Neuron (in vitro differentiated cells): ENCODE measurements around the gene SWI5.

Experiments
- H2AFZ ChIP-seq: one replicate; pipeline ENCODE4 v1.6.1; 2013; ENCODE audit warnings: low read depth, mild to moderate bottlenecking, inconsistent platforms, low read length, moderate library complexity
- H3K27me3 ChIP-seq: one replicate; pipeline ENCODE4 v1.6.1; 2013; ENCODE audit warnings: low read length; ENCODE audit not compliant: insufficient read depth
- H3K36me3 ChIP-seq: one replicate; pipeline ENCODE4 v1.6.1; 2013; ENCODE audit warnings: low read length; ENCODE audit not compliant: insufficient read depth
- H3K4me1 ChIP-seq: one replicate; pipeline ENCODE4 v1.6.1; 2013; ENCODE audit warnings: low read length; ENCODE audit not compliant: insufficient read depth
- H3K4me3 ChIP-seq: 2 replicates; pipeline ENCODE4 v1.5.1; 2013; ENCODE audit warnings: mild to moderate bottlenecking, low read length, moderate library complexity
- H3K9me3 ChIP-seq: one replicate; pipeline ENCODE4 v1.6.1; 2013; ENCODE audit warnings: low read length

Gene SWI5

DNA sequence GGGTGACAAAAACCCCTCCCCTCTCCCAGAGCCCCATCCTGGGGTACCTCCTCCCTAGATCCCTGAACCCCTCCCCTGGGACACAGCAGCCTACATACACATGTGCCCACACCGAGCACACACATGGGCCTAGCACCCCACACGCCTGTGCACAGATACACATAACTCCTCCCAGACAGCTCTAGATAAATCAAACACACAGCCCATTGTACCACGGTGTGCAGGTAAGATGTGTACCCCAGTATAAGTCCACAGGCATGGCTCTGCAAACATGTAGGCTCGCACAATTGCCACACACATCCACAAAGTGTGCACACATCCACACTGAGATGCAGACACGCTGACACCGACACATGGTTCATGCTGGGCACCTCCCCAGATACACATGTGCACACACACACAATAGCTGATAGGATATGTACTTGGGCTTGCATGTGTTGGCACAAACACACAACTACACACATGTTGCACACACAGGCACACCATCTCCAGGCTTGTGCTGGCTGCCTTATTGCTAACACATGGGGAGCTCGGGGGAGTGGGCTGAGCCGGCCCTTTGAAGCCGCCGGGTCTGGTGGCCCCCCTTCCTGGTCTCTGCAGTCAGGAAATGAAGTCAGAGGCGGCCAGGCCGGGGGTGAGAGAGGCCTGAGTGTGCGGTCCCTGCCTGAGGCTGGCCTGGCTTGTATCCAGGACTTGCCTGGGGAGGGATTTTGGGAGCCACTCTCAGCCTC, 30.5 kb upstream of the SWI5 start:
- Histone ChIP-seq H3K9me3 (no peaks in the 10 kb centered on the region), H3K36me3 (peaks cover 12% of the 10 kb centered on the region), H3K4me1 (peaks cover 15% of the 10 kb centered on the region), H3K27me3 (no peaks in the 10 kb centered on the region), H2AFZ (no peak overlapping the region), H3K4me3 (no peak overlapping the region)

DNA sequence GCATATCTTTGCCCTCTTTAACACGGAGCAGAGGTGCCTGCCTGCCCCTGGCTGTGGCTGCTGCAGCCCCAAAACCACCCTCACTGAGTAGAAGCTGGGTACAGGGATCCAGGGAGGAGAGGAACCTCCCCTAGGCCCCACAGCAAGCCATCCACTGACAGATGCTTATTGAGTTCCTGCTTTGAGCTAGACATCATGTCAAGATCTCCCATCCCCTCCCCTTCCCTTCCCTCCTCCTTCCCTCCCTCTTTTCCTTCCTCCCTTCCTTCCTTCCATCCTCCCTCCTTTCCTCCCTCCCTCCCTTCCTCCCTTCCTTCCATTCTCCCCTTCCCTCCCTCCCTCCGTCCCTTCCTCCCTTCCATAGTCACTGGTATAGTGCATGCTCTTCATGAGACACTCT, 29.6 kb upstream of the SWI5 start:
- Histone ChIP-seq H3K9me3 (no peaks in the 10 kb centered on the region), H3K4me1 (peaks cover 15% of the 10 kb centered on the region), H3K4me3 (no peak overlapping the region), H2AFZ (no peak overlapping the region), H3K36me3 (peaks cover 9% of the 10 kb centered on the region), H3K27me3 (no peaks in the 10 kb centered on the region)

DNA sequence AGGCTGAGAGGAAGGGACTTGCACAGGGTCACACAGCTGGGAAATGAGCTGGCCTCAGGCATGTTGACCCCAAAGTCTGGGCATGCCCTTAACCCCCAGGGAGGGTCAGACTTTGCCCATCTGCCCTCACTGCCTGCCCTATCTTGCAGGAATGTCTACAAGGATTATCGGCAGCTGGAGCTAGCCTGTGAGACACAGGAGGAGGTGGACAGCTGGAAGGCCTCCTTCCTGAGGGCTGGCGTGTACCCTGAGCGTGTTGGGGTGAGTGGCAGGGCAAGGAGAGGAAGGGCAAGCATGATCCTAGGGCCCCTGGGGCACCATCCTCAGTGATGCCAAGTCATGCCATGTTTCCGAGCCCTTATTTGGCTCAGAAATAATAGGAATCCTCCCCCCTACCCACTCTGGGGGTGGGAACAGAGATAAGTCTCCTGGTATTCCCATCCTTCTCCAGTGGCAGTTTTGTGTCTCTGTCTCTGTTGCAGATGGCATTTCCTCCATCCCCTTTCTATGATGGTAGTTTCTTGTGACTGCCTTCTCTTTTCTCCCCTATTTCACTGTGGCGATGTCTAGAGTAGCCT, 28.8 kb upstream of the SWI5 start:
- Histone ChIP-seq H3K9me3 (no peaks in the 10 kb centered on the region), H3K36me3 (peaks cover 9% of the 10 kb centered on the region), H3K4me3 (no peak overlapping the region), H3K4me1 (peaks cover 15% of the 10 kb centered on the region), H3K27me3 (no peaks in the 10 kb centered on the region), H2AFZ (no peak overlapping the region)

DNA sequence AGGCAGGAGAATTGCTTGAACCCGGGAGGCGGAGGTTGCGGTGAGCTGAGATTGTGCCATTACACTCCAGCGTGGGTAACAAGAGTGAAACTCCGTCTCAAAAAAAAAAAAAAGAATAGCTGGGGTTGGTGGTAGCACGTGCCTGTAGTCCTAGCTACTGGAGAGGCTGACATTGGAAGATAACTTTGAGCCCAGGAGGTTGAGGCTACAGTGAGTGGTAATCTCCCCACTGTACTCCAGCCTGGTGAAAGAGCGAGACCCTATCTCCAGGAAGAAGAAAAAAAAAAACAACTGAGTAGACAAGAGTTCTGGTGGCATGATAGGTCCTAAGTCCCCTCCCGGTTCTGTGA, 26.5 kb upstream of the SWI5 start:
- Histone ChIP-seq H3K9me3 (no peaks in the 10 kb centered on the region), H3K4me1 (peaks cover 14% of the 10 kb centered on the region)

DNA sequence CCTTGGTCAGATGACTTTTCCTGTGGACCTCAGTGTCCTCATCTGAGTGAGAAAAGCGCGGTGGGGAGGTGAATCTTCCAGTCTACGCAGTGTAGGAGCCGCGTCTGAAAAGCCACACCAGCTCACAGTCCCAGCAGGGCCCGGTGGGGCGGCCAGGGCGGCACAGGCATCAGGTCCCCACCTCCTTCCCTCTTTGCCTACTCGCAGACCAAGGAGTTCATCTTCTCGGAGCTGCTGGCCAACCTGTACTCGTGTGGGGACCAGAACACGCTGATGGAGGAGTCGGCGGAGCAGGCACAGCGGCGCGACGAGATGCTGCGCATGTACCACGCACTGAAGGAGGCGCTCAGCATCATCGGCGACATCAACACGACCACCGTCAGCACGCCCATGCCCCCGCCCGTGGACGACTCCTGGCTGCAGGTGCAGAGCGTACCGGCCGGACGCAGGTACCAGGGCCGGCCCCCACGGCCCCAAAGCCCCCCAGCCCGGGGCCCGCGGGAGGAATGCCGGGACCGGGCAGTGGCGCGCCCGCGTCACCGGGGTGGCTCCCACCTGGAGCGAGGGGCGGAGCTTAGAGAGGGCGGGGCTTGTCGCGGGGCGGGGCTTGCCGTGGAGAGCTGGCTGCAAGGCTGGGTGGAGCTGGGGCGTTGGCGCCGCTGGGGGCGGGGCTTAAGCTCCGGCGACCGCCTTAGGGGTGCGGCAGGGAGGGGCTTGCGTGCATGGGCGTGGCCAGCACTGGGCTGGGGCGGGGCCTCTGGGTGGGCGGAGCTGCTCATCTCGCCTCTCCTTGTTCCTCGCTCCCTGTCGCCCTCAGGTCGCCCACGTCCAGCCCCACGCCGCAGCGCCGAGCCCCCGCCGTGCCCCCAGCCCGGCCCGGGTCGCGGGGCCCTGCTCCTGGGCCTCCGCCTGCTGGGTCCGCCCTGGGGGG, 25.9 kb upstream of the SWI5 start:
- Histone ChIP-seq H3K4me1 (peaks cover 11% of the 10 kb centered on the region), H3K4me3 (no peak overlapping the region), H3K36me3 (peaks cover 9% of the 10 kb centered on the region), H3K9me3 (no peaks in the 10 kb centered on the region), H3K27me3 (no peaks in the 10 kb centered on the region), H2AFZ (no peak overlapping the region)

More for the DNA sequence above, 26.5 kb upstream of the SWI5 start:
- peaks cover 9% of the 10 kb centered on the region for H3K36me3 ChIP-seq
- no peak overlapping the region for H3K4me3 ChIP-seq
- no peak overlapping the region for H2AFZ ChIP-seq
- no peaks in the 10 kb centered on the region for H3K27me3 ChIP-seq

DNA sequence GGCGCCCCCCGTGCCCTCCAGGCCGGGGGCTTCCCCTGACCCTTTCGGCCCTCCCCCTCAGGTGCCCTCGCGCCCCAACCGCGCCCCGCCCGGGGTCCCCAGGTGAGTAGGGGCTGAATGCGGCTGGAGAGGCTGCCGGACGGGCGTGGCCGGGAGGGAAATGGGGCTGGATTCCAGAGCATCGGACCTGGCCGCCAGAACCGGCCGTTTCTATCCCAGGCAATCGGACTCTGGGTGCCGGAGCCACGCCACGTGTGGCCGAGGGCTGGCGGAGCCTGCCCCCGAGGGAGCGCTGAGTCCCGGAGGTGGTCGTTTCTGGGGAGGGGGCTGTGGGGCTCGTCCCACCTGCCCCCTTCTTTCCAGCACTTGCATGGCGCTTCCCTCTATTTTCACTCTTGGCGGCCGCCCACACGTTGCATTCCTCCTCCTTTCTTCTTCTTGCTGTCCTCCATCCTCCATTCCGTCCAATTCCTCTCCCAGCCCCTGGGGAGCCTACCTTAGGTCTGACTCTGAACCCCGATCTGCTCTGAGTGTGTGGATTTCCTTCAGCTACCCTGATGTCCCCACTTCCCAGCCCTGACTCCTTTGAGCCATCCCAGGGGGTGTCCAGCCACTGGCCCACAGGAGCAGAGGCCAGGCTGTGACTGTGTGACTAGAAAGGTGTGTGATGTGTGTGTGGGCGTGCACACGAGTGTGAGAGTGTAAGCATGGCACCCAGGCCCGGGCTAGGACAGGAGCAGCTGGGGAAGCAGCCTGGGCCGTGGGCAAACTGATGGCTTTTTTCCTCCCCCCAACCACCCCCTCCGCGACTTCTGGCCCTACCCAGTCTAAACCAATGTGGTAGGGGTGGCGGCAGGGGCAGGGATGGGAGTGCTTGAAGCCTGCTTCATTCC, 25.0 kb upstream of the SWI5 start:
- Histone ChIP-seq H3K36me3 (peaks cover 11% of the 10 kb centered on the region), H3K4me1 (peaks cover 3% of the 10 kb centered on the region), H2AFZ (no peak overlapping the region), H3K27me3 (no peaks in the 10 kb centered on the region), H3K4me3 (no peak overlapping the region), H3K9me3 (no peaks in the 10 kb centered on the region)

DNA sequence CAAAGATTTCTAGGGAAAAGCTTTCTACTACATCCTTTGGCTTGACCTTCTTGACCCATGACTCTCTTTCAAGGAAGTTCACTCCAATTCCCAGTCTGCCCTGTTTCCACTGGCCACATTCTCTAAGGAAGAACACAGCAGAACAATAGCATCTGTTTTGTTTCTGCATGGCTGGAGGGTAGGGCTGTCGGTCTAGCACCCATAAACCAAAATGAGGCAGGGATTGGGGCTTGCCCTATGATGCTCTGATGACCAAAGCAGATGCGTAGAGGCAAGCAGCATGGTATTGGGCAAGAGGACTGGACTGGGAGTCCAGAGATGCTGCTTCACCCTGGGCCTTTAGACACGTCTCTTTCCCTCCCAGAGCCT, 24.4 kb upstream of the SWI5 start:
- Histone ChIP-seq H3K27me3 (no peaks in the 10 kb centered on the region), H3K36me3 (peaks cover 11% of the 10 kb centered on the region), H3K4me3 (no peak overlapping the region), H2AFZ (no peak overlapping the region), H3K4me1 (no peaks in the 10 kb centered on the region), H3K9me3 (no peaks in the 10 kb centered on the region)

DNA sequence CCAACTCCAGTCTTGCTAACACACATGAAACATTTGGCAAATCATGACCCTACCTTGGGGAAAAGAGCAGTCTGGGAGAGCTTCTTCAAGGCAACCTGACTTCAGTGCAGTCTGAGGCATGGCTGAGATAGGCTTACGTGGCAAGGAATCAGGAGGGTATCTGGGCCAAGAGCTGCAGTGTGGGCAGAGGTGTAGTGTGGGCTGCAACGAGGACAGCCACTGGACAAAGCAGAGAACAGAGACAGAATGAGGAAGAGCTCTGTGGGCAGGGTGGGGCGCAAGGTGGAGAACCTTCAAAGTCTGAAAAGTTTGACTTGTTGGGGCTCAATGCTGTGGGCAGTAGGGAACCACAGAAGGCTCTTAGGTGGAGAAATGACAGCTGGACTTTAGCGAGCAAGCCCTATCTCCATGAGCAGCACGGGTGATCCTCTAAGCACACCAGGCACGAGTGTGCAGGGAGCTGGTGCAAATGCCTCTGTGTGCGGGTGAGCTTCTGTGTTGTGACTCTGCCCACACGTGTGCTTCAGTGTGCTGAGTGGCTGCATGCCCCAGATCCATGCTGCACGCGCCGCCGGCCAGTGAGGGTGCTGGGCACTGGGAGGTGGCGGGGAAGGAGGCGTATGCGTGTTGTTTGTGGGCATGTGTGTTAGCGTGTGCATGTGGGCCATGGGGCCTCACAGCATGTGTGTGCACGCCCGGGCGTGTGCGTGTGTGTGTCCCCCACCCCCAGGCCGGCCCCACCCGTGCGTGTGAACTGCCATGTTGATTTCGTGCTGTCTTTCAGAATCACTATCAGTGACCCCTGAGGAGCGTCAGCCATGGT, 23.5 kb upstream of the SWI5 start:
- H3K9me3 ChIP-seq: no peaks in the 10 kb centered on the region
- H3K27me3 ChIP-seq: no peaks in the 10 kb centered on the region
- H2AFZ ChIP-seq: no peak overlapping the region
- H3K4me3 ChIP-seq: no peak overlapping the region
- no peaks in the 10 kb centered on the region for H3K4me1 ChIP-seq
- H3K36me3 ChIP-seq: peaks cover 17% of the 10 kb centered on the region

DNA sequence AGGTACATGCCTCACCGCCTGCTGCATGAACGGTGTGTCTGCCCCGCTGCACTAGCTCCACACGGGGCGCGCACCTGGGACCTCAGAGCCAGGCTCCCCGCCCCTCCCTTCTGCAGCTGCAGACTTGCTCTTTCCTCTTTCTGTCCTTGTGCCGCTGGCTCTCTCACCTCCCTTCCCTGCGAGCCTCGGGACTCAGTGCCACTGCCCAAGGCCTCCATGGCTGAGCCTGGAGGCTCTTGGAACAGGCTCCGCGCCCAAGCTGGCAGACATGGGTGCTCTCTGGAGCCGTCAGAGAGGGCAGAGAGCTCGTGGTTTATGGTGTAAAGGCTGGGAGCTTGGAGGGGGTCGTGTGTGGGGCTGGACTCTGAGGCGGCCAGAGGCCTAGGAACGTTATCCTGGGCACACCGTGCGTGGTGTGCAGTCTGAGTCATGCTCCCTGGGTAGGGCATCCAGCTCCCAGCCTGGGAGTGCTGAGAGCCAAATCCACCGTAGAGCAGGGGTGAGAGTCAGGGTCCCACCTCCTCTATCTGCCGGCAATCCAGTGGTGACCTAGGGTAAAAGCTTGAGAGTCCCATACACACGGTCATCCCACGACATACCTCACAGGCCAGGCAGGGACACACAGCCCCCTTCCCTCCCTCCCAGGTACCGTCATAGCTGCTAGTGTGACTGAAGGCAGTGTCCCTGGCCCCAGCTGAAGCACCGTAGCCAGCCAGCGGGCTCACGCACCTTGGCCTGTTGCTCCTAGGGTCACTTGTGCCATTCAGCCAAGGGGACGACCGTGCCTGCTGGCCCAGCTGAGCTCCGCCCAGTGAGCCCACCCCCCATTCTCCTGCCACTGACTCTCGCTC, 22.7 kb upstream of the SWI5 start:
- H3K4me3 ChIP-seq: no peak overlapping the region
- no peaks in the 10 kb centered on the region for H3K9me3 ChIP-seq
- H3K36me3 ChIP-seq: peaks cover 23% of the 10 kb centered on the region
- H3K27me3 ChIP-seq: no peaks in the 10 kb centered on the region
- H2AFZ ChIP-seq: no peak overlapping the region
- no peaks in the 10 kb centered on the region for H3K4me1 ChIP-seq

DNA sequence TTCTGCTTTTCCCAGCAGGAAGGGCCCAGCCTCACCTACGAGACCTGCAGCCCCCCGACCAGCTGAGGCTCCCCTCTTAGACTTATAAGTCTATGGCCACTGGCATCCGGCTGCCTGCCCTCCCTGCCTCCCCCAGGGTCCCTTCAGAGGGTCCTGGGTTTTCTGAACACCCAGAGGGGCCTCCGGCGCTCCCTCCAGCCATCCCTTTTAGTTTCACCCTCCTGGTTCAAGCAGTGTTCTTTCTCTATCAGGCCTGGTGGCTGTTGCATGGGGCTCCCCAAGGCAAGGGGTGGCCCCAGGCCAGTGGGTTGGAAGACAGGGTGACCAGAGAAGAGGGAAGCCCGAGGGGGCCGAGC, 22.1 kb upstream of the SWI5 start:
- no peaks in the 10 kb centered on the region for H3K9me3 ChIP-seq
- H2AFZ ChIP-seq: no peak overlapping the region
- H3K36me3 ChIP-seq: peaks cover 26% of the 10 kb centered on the region
- H3K27me3 ChIP-seq: no peaks in the 10 kb centered on the region
- no peaks in the 10 kb centered on the region for H3K4me1 ChIP-seq
- no peak overlapping the region for H3K4me3 ChIP-seq

DNA sequence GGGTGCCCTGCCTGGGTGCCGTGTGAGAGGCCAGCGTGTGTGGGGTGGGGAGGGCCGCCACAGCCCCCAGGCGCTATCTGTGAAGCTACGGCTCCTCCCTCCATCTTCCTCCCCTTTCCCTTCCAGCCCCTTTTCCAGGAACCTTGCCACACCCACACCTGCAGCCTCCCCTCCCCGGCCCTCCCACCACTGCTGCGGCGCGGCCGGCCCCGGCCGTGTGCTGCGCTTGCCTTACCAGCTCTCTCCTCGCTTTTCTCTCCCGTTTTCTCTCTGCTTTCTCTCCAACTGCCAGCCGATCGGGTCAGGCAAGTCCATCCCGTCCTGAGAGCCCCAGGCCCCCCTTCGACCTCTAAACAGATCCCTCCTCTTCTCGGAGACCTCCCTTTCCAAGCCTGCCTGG, 21.7 kb upstream of the SWI5 start:
- H3K27me3 ChIP-seq: no peaks in the 10 kb centered on the region
- H3K4me1 ChIP-seq: no peaks in the 10 kb centered on the region
- no peak overlapping the region for H2AFZ ChIP-seq
- peaks cover 29% of the 10 kb centered on the region for H3K36me3 ChIP-seq
- no peak overlapping the region for H3K4me3 ChIP-seq
- H3K9me3 ChIP-seq: no peaks in the 10 kb centered on the region
